Ectodermal cell (in vitro differentiated cells): ENCODE results near the gene IKBKE.

ENCODE experiments used
- H3K27ac ChIP-seq: 2 replicates; pipeline ENCODE4 v1.7.0; 2013; ENCODE audit warnings: mild to moderate bottlenecking, low read depth, low read length; ENCODE audit not compliant: insufficient read depth, poor library complexity, severe bottlenecking
- H3K27me3 ChIP-seq: 2 replicates; pipeline ENCODE4 v1.7.0; 2013; ENCODE audit warnings: mild to moderate bottlenecking, low read length; ENCODE audit not compliant: insufficient read depth, control insufficient read depth, poor library complexity, severe bottlenecking
- H3K36me3 ChIP-seq: one replicate; pipeline ENCODE4 v1.7.0; 2013; ENCODE audit warnings: low read length; ENCODE audit not compliant: control insufficient read depth, insufficient read depth
- H3K4me1 ChIP-seq: one replicate; pipeline ENCODE4 v1.7.0; 2013; ENCODE audit warnings: low read length; ENCODE audit not compliant: control insufficient read depth, insufficient read depth
- H3K4me3 ChIP-seq: 2 replicates; pipeline ENCODE4 v1.7.0; 2013; ENCODE audit warnings: low read depth, low read length, control low read depth; ENCODE audit not compliant: insufficient read depth
- H3K9me3 ChIP-seq: 2 replicates; pipeline ENCODE4 v1.7.0; 2013; ENCODE audit warnings: mild to moderate bottlenecking, low read length, moderate library complexity; ENCODE audit not compliant: control insufficient read depth
- WGBS, 2 experiments: methylation state at CpG; one replicate each; pipeline ENCODE4 v1.1.7; 2013; ENCODE audit warnings: missing lambda C conversion rate in 2 of 2; 5-methylcytosine and 5-hydroxymethylcytosine counted together

Gene IKBKE

GRCh38 chr1:206441336-206441967 lies 28.8 kb upstream of the IKBKE start:
- Histone ChIP-seq H3K27me3 (no peaks in the 10 kb centered on the region), H3K4me3 (no peak overlapping the region), H3K36me3 (peaks cover 27% of the 10 kb centered on the region), H3K9me3 (no peaks in the 10 kb centered on the region), H3K27ac (no peak overlapping the region), H3K4me1 (no peaks in the 10 kb centered on the region)
- WGBS, 2 experiments = 93 to 95% methylated on average over 7 of the region's 7 CpGs

GRCh38 chr1:206442101-206442500 lies 28.2 kb upstream of the IKBKE start:
- H3K4me1 ChIP-seq = no peaks in the 10 kb centered on the region
- peaks cover 27% of the 10 kb centered on the region for H3K36me3 ChIP-seq
- H3K4me3 ChIP-seq = no peak overlapping the region
- no peaks in the 10 kb centered on the region for H3K9me3 ChIP-seq
- H3K27ac ChIP-seq = no peak overlapping the region
- H3K27me3 ChIP-seq = no peaks in the 10 kb centered on the region
- 88 to 95% methylated on average over 4 of the region's 4 CpGs for WGBS, 2 experiments

GRCh38 chr1:206445116-206445515 lies 25.2 kb upstream of the IKBKE start:
- WGBS, 2 experiments = 96% methylated on average over 4 of the region's 4 CpGs
- no peaks in the 10 kb centered on the region for H3K27me3 ChIP-seq
- no peak overlapping the region for H3K4me3 ChIP-seq
- H3K27ac ChIP-seq = no peak overlapping the region
- peaks cover 26% of the 10 kb centered on the region for H3K36me3 ChIP-seq
- H3K9me3 ChIP-seq = no peaks in the 10 kb centered on the region
- no peaks in the 10 kb centered on the region for H3K4me1 ChIP-seq

- Histone ChIP-seq H3K27me3 (no peaks in the 10 kb centered on the region), H3K4me1 (no peaks in the 10 kb centered on the region), H3K36me3 (peaks cover 28% of the 10 kb centered on the region), H3K9me3 (no peaks in the 10 kb centered on the region), H3K27ac (no peak overlapping the region), H3K4me3 (no peak overlapping the region)
- WGBS, 2 experiments = 96 to 98% methylated on average over 8 of the region's 8 CpGs
Observed at GRCh38 chr1:206445911-206446356, 24.3 kb upstream of the IKBKE start.

GRCh38 chr1:206446688-206447421 lies 23.4 kb upstream of the IKBKE start:
- Histone ChIP-seq H3K4me1 (no peaks in the 10 kb centered on the region), H3K36me3 (peaks cover 33% of the 10 kb centered on the region), H3K27me3 (no peaks in the 10 kb centered on the region), H3K27ac (no peak overlapping the region), H3K4me3 (no peak overlapping the region), H3K9me3 (no peaks in the 10 kb centered on the region)
- 87 to 88% methylated on average over 10 to 11 of the region's 11 CpGs for WGBS, 2 experiments

- Histone ChIP-seq H3K4me1 (no peaks in the 10 kb centered on the region), H3K27ac (no peak overlapping the region), H3K36me3 (peaks cover 30% of the 10 kb centered on the region), H3K9me3 (no peaks in the 10 kb centered on the region), H3K4me3 (no peak overlapping the region), H3K27me3 (no peaks in the 10 kb centered on the region)
- WGBS, 2 experiments = 61 to 65% methylated on average over 3 of the region's 3 CpGs
Observed at GRCh38 chr1:206447422-206447765, 22.9 kb upstream of the IKBKE start.

GRCh38 chr1:206447792-206448191 lies 22.5 kb upstream of the IKBKE start:
- H3K36me3 ChIP-seq = peaks cover 26% of the 10 kb centered on the region
- no peaks in the 10 kb centered on the region for H3K9me3 ChIP-seq
- H3K4me3 ChIP-seq = no peak overlapping the region
- no peaks in the 10 kb centered on the region for H3K27me3 ChIP-seq
- H3K4me1 ChIP-seq = no peaks in the 10 kb centered on the region
- H3K27ac ChIP-seq = no peak overlapping the region
- 94 to 95% methylated on average over 4 of the region's 4 CpGs for WGBS, 2 experiments

GRCh38 chr1:206448471-206448870 lies 21.8 kb upstream of the IKBKE start:
- Histone ChIP-seq H3K4me3 (no peak overlapping the region), H3K27ac (no peak overlapping the region), H3K27me3 (no peaks in the 10 kb centered on the region), H3K9me3 (no peaks in the 10 kb centered on the region), H3K4me1 (no peaks in the 10 kb centered on the region), H3K36me3 (peaks cover 23% of the 10 kb centered on the region)
- whole genome bisulfite sequencing, 2 experiments = 93 to 97% methylated on average over 4 of the region's 4 CpGs

GRCh38 chr1:206449565-206449964 lies 20.7 kb upstream of the IKBKE start:
- no peaks in the 10 kb centered on the region for H3K9me3 ChIP-seq
- no peaks in the 10 kb centered on the region for H3K4me1 ChIP-seq
- H3K27me3 ChIP-seq = no peaks in the 10 kb centered on the region
- no peak overlapping the region for H3K4me3 ChIP-seq
- peaks cover 23% of the 10 kb centered on the region for H3K36me3 ChIP-seq
- WGBS, 2 experiments = 38 to 46% methylated on average over 1 of the region's 1 CpG
- H3K27ac ChIP-seq = no peak overlapping the region

- Histone ChIP-seq H3K27ac (no peak overlapping the region), H3K4me1 (peaks cover 7% of the 10 kb centered on the region), H3K27me3 (no peaks in the 10 kb centered on the region), H3K9me3 (no peaks in the 10 kb centered on the region), H3K36me3 (peaks cover 23% of the 10 kb centered on the region), H3K4me3 (no peak overlapping the region)
- WGBS, 2 experiments = 96 to 97% methylated on average over 12 of the region's 12 CpGs
Observed at GRCh38 chr1:206450281-206450680, 20.0 kb upstream of the IKBKE start.
